Stomach (tissue), 9 donors: ENCODE measurements around the gene TBC1D8. TPM values are rescaled to one million over a fixed set of nuclear protein-coding genes. Genes with fewer than 3 reads are reported as not detected.

ENCODE experiments used
- DNase-seq, 2 donors: peaks; one replicate each; pipeline versions ENCODE4 v3.0.0 to v3.0.0-alpha.2; 2013 to 2019
- H3K27ac ChIP-seq, 5 donors: fragments of 200-600 bp in 4 of 5; sonication (generic) in 4 of 5; one replicate each; pipeline ENCODE4 v1.5.1; 2013 to 2019; ENCODE audit warnings: mild to moderate bottlenecking in 1 of 5, moderate library complexity in 1 of 5
- H3K27me3 ChIP-seq, 3 donors: fragments of 200-600 bp; sonication (generic); one replicate each; pipeline ENCODE4 v1.5.1; 2017 to 2019; ENCODE audit warnings: mixed run types in 1 of 3
- H3K36me3 ChIP-seq, 4 donors: fragments of 200-600 bp; sonication (generic); 1 replicate in 3 of 4; 2 replicates in 1 of 4; pipeline ENCODE4 v1.5.1; 2016 to 2019
- H3K4me1 ChIP-seq, 4 donors: fragments of 200-600 bp; sonication (generic); one replicate each; pipeline ENCODE4 v1.5.1; 2016 to 2019
- H3K4me3 ChIP-seq, 4 donors: fragments of 200-600 bp; sonication (generic) in 3 of 4; one replicate each; pipeline ENCODE4 v1.5.1; 2016 to 2019; ENCODE audit warnings: mild to moderate bottlenecking in 1 of 4
- H3K9me3 ChIP-seq, 4 donors: fragments of 200-600 bp; sonication (generic); one replicate each; pipeline ENCODE4 v1.5.1; 2016 to 2019
- EP300 ChIP-seq: sonication (generic); formaldehyde crosslinking; IDR thresholded peaks from one replicate; pipeline ENCODE4 v1.6.1; 2017; ENCODE audit warnings: antibody characterized with exemption
- POLR2A ChIP-seq, 4 donors: fragments of 450-650 bp; IDR thresholded peaks; one replicate each; pipeline ENCODE4 v1.6.1; 2016; ENCODE audit warnings: antibody characterized with exemption in 4 of 4, control low read depth in 2 of 4, mild to moderate bottlenecking in 1 of 4, moderate library complexity in 1 of 4
- POLR2AphosphoS5 ChIP-seq, 3 donors: sonication (generic); formaldehyde crosslinking; IDR thresholded peaks; one replicate each; pipeline ENCODE4 v1.6.1; 2016; ENCODE audit warnings: antibody characterized with exemption in 3 of 3
- WGBS, 5 donors: extraction: QIAGEN DNeasy Blood & Tissue Kit in 3 of 5; methylation state at CpG; one replicate each; pipeline versions ENCODE4 v1.1.5 to v1.1.7; 2013 to 2018; 5-methylcytosine and 5-hydroxymethylcytosine counted together
- intact Hi-C: fragments of 100-400 bp; cut with DNase I; formaldehyde crosslinking; loops from one replicate; pipeline ENCODE4 v1.15.1; 2023; ENCODE audit warnings: low total_unique reads
- polyA plus RNA-seq, 3 donors: library from polyadenylated mRNA; stranded (reverse); fragments of 200-250 nt; gene quantifications; one replicate each; pipeline ENCODE4 v1.2.3, GENCODE V29; 2013
- total RNA-seq, 5 donors: library from RNA; depleted of rRNA; stranded (reverse); fragments of >200 nt; gene quantifications; one replicate each; pipeline versions ENCODE4 v1.1.0 to v1.2.3, GENCODE V29; 2014 to 2016
- TF ChIP-seq, protein P1 (sequence below), 7 experiments: fragments of 450-650 bp in 4 of 7; fragments of 200-600 bp in 3 of 7; sonication (generic) in 3 of 7; IDR thresholded peaks; one replicate each; pipeline ENCODE4 v1.5.1; 2016 to 2019; ENCODE audit warnings: antibody characterized with exemption in 7 of 7, control low read depth in 2 of 7, mild to moderate bottlenecking in 1 of 7
- donor health status: healthy with polysubstance abuse.
- donor health status: Bipolar disorder and iron deficiency.
- donor health status: healthy.

The TBC1D8 gene
- total and polyA plus RNA-seq, 8 donors, result 9.9 to 179 (median 74.9) TPM

GRCh38 chr2:100990650-100991403, 160.4 kb downstream of the TBC1D8 start:
- 83 to 90% (median 87%) methylated on average over 24 of the region's 24 CpGs for WGBS, 5 donors
- Histone ChIP-seq H3K36me3 (peaks cover 10 to 76% (median 59%) of the 10 kb centered on the region in 4 donors), H3K4me1 (no peaks in the 10 kb centered on the region), H3K27me3 (no peaks in the 10 kb centered on the region), H3K9me3 (no peaks in the 10 kb centered on the region), H3K27ac (no peak overlapping the region), H3K4me3 (no peak overlapping the region)
- TF ChIP-seq POLR2AphosphoS5 (IDR thresholded peaks at IDR 0.05) (no peak), POLR2A (IDR thresholded peaks at IDR 0.05) (no peak), EP300 (no peak)
- TF ChIP-seq, protein P1, sequence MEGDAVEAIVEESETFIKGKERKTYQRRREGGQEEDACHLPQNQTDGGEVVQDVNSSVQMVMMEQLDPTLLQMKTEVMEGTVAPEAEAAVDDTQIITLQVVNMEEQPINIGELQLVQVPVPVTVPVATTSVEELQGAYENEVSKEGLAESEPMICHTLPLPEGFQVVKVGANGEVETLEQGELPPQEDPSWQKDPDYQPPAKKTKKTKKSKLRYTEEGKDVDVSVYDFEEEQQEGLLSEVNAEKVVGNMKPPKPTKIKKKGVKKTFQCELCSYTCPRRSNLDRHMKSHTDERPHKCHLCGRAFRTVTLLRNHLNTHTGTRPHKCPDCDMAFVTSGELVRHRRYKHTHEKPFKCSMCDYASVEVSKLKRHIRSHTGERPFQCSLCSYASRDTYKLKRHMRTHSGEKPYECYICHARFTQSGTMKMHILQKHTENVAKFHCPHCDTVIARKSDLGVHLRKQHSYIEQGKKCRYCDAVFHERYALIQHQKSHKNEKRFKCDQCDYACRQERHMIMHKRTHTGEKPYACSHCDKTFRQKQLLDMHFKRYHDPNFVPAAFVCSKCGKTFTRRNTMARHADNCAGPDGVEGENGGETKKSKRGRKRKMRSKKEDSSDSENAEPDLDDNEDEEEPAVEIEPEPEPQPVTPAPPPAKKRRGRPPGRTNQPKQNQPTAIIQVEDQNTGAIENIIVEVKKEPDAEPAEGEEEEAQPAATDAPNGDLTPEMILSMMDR (IDR thresholded peaks at IDR 0.05), result no peak
- DNase-seq, result no peak
- intact Hi-C loops, result no loop called here

DNA sequence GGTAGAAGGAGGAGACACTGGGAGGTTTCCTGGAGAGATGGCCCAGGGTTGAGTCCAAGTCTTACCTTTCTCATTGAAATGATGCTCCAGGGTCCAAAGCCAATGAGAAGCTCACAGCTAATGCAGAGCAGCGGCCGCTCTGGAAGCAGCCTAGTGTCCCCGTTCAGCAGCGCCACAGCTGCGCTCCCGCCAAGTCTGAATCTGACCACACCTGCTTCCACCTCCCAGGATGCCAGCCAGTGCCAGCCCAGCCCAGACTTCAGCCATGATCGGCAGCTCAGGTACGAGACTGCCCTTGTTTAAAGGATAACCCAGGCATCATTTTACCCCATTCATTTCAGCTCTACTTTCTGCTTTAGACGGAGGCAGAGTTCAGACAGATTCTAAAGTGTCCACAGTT, 161.0 kb downstream of the TBC1D8 start:
- H3K27ac ChIP-seq, result no peak overlapping the region
- intact Hi-C loops, result no loop called here
- TF ChIP-seq, protein P1 (IDR thresholded peaks at IDR 0.05), result no peak
- TF ChIP-seq EP300 (no peak), POLR2AphosphoS5 (IDR thresholded peaks at IDR 0.05) (no peak), POLR2A (IDR thresholded peaks at IDR 0.05) (no peak)
- no peaks in the 10 kb centered on the region for H3K9me3 ChIP-seq
- peaks cover 6 to 75% (median 54%) of the 10 kb centered on the region in 4 donors for H3K36me3 ChIP-seq
- no peaks in the 10 kb centered on the region for H3K4me1 ChIP-seq
- no peaks in the 10 kb centered on the region for H3K27me3 ChIP-seq
- WGBS, 5 donors, result 88 to 95% (median 91%) methylated on average over 9 of the region's 9 CpGs
- DNase-seq, result no peak
- no peak overlapping the region for H3K4me3 ChIP-seq

- no peaks in the 10 kb centered on the region for H3K4me1 ChIP-seq
- H3K9me3 ChIP-seq, result no peaks in the 10 kb centered on the region
- WGBS, 5 donors, result 93 to 99% (median 96%) methylated on average over 3 of the region's 3 CpGs
- H3K36me3 ChIP-seq, result peaks cover 6 to 74% (median 51%) of the 10 kb centered on the region in 4 donors
- H3K27me3 ChIP-seq, result no peaks in the 10 kb centered on the region
- H3K4me3 ChIP-seq, result no peak overlapping the region
- no peak overlapping the region for H3K27ac ChIP-seq
- no peak for DNase-seq
- TF ChIP-seq, protein P1 (IDR thresholded peaks at IDR 0.05), result no peak
- no peak for TF ChIP-seq EP300
- no peak for TF ChIP-seq POLR2AphosphoS5 (IDR thresholded peaks at IDR 0.05)
- TF ChIP-seq POLR2A (IDR thresholded peaks at IDR 0.05), result no peak
- intact Hi-C loops, result no loop called here
Measured at GRCh38 chr2:100989666-100990065, 161.5 kb downstream of the TBC1D8 start.

DNA sequence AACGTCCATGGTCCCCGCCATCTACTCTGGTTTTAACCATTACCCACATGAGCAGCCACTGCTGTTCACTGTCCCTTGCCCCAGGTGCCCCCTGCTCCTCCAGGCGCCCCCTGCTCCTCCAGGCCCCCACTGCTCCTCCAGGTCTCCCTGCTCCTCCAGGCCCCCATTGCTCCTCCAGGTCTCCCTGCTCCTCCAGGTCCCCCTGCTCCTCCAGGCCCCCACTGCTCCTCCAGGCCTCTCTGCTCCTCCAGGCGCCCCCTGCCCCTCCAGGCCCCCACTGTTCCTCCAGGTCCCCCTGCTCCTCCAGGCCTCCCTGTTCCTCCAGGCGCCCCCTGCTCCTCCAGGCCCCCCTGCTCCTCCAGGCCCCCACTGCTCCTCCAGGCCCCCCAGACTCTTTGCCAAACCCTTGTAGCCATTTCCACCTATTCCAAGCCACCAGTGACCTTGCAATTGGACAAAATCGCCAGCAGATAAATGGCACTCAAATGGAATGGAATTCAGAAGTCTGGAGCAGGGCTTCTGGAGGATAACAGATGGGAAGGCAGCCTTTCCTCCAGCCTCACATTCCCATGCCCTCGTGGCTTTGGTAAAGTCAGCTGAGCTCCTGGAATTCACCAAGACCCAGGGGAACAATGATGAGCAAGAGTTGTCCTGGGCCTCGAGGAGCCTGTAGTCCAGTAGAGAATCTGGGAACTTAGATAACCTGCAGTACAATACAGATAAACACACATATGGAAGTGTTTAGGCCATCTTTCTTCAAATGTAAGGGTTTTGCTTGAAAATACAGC, 162.4 kb downstream of the TBC1D8 start:
- Histone ChIP-seq H3K27me3 (no peaks in the 10 kb centered on the region), H3K4me1 (peaks cover 0 to 5% (median 0%) of the 10 kb centered on the region in 4 donors), H3K36me3 (peaks cover 6 to 66% (median 43%) of the 10 kb centered on the region in 4 donors), H3K4me3 (no peak overlapping the region), H3K9me3 (no peaks in the 10 kb centered on the region), H3K27ac (no peak overlapping the region)
- intact Hi-C loops, result no loop called here
- WGBS, 5 donors, result 81 to 86% (median 84%) methylated on average over 8 of the region's 8 CpGs
- DNase-seq, result no peak
- TF ChIP-seq EP300 (no peak), POLR2AphosphoS5 (IDR thresholded peaks at IDR 0.05) (no peak), POLR2A (IDR thresholded peaks at IDR 0.05) (no peak)
- TF ChIP-seq, protein P1 (IDR thresholded peaks at IDR 0.05), result no peak
